Measurements from ENCODE around the gene ELF1.

- TF ChIP-seq POLR2A (IDR thresholded peaks at IDR 0.05) (no peak), CTCF (IDR thresholded peaks at IDR 0.05) (no peak)
Measured at GRCh38 chr13:41064493-41064892, 45.4 kb upstream of the ELF1 start.
